ENCODE measurements around the gene VPS8.
"Not testable (repeated sequence)": the region's sequence is repeated elsewhere in the genome, so short reads cannot be mapped to it uniquely, and the experiment has no call there.

VPS8 gene

GRCh38 chr3:184946917-184947316, 135.0 kb downstream of the VPS8 start:
- H3K9me2 ChIP-seq (replicated peaks; ENCODE audit: insufficient read depth, low read length), result no peaks in the 10 kb centered on the region
- H3K9ac ChIP-seq (ENCODE audit: low read length), result no peak overlapping the region
- H3K4me2 ChIP-seq (ENCODE audit: low read depth, low read length, poor library complexity, severe bottlenecking), result no peak overlapping the region
- H3K27me3 ChIP-seq (ENCODE audit: low read length), result no peaks in the 10 kb centered on the region
- no peak overlapping the region for H2AFZ ChIP-seq (ENCODE audit: low read depth, low read length, severe bottlenecking)
- H3F3A ChIP-seq (ENCODE audit: insufficient read depth), result no peaks in the 10 kb centered on the region
- TF ChIP-seq CTCF (IDR thresholded peaks at IDR 0.05; ENCODE audit: insufficient read depth, low read length, poor library complexity, severe bottlenecking) (no peak), EZH2phosphoT487 (conservative IDR thresholded peaks at IDR 0.05; ENCODE audit: low read length) (no peak)
- no peaks in the 10 kb centered on the region for H4K20me1 ChIP-seq (ENCODE audit: low read depth, low read length)
- H3K27ac ChIP-seq (ENCODE audit: low read depth, low read length), result no peak overlapping the region
- no peaks in the 10 kb centered on the region for H3K36me3 ChIP-seq (ENCODE audit: low read length)
- no peak overlapping the region for H3K4me3 ChIP-seq (ENCODE audit: insufficient read depth, low read length, poor library complexity, severe bottlenecking)
- H3K79me2 ChIP-seq (ENCODE audit: insufficient read depth, low read length), result no peaks in the 10 kb centered on the region
- H3K9me3 ChIP-seq (ENCODE audit: insufficient read depth, low read length), result no peaks in the 10 kb centered on the region

GRCh38 chr3:184949251-184949965, 137.4 kb downstream of the VPS8 start:
- no peak overlapping the region for H2AFZ ChIP-seq (ENCODE audit: low read depth, low read length, severe bottlenecking)
- H3K27ac ChIP-seq (ENCODE audit: low read depth, low read length), result no peak overlapping the region
- no peaks in the 10 kb centered on the region for H3K79me2 ChIP-seq (ENCODE audit: insufficient read depth, low read length)
- H3K4me2 ChIP-seq (ENCODE audit: low read depth, low read length, poor library complexity, severe bottlenecking), result no peak overlapping the region
- no peaks in the 10 kb centered on the region for H3K9me2 ChIP-seq (replicated peaks; ENCODE audit: insufficient read depth, low read length)
- no peaks in the 10 kb centered on the region for H3K36me3 ChIP-seq (ENCODE audit: low read length)
- no peaks in the 10 kb centered on the region for H3K9me3 ChIP-seq (ENCODE audit: insufficient read depth, low read length)
- no peak overlapping the region for H3K4me3 ChIP-seq (ENCODE audit: insufficient read depth, low read length, poor library complexity, severe bottlenecking)
- no peak overlapping the region for H3K9ac ChIP-seq (ENCODE audit: low read length)
- H4K20me1 ChIP-seq (ENCODE audit: low read depth, low read length), result no peaks in the 10 kb centered on the region
- H3F3A ChIP-seq (ENCODE audit: insufficient read depth), result no peaks in the 10 kb centered on the region
- H3K27me3 ChIP-seq (ENCODE audit: low read length), result no peaks in the 10 kb centered on the region
- TF ChIP-seq EZH2phosphoT487 (conservative IDR thresholded peaks at IDR 0.05; ENCODE audit: low read length), result no peak
- no peak for TF ChIP-seq CTCF (IDR thresholded peaks at IDR 0.05; ENCODE audit: insufficient read depth, low read length, poor library complexity, severe bottlenecking)

- not testable (repeated sequence) for H3K9me3 ChIP-seq (ENCODE audit: insufficient read depth, low read length); H3K27me3 ChIP-seq (ENCODE audit: low read length); H3K4me3 ChIP-seq (ENCODE audit: insufficient read depth, low read length, poor library complexity, severe bottlenecking); H3K27ac ChIP-seq (ENCODE audit: low read depth, low read length); H3K9me2 ChIP-seq (replicated peaks; ENCODE audit: insufficient read depth, low read length); H2AFZ ChIP-seq (ENCODE audit: low read depth, low read length, severe bottlenecking); H3K79me2 ChIP-seq (ENCODE audit: insufficient read depth, low read length); H3F3A ChIP-seq (ENCODE audit: insufficient read depth); H3K4me2 ChIP-seq (ENCODE audit: low read depth, low read length, poor library complexity, severe bottlenecking); H3K36me3 ChIP-seq (ENCODE audit: low read length); H3K9ac ChIP-seq (ENCODE audit: low read length); H4K20me1 ChIP-seq (ENCODE audit: low read depth, low read length)
Measured at GRCh38 chr3:184950816-184951215, 138.8 kb downstream of the VPS8 start.

GRCh38 chr3:184952671-184953070, 140.7 kb downstream of the VPS8 start:
- no peaks in the 10 kb centered on the region for H3K36me3 ChIP-seq (ENCODE audit: low read length)

More at GRCh38 chr3:184952671-184953070, 140.7 kb downstream of the VPS8 start:
- no peaks in the 10 kb centered on the region for H3K9me2 ChIP-seq (replicated peaks; ENCODE audit: insufficient read depth, low read length)
- TF ChIP-seq CTCF (IDR thresholded peaks at IDR 0.05; ENCODE audit: insufficient read depth, low read length, poor library complexity, severe bottlenecking) (no peak), EZH2phosphoT487 (conservative IDR thresholded peaks at IDR 0.05; ENCODE audit: low read length) (no peak)
- H3K79me2 ChIP-seq (ENCODE audit: insufficient read depth, low read length), result no peaks in the 10 kb centered on the region
- no peak overlapping the region for H3K4me3 ChIP-seq (ENCODE audit: insufficient read depth, low read length, poor library complexity, severe bottlenecking)
- H3K27ac ChIP-seq (ENCODE audit: low read depth, low read length), result no peak overlapping the region
- H4K20me1 ChIP-seq (ENCODE audit: low read depth, low read length), result no peaks in the 10 kb centered on the region
- H3K9ac ChIP-seq (ENCODE audit: low read length), result no peak overlapping the region
- no peaks in the 10 kb centered on the region for H3F3A ChIP-seq (ENCODE audit: insufficient read depth)
- H3K9me3 ChIP-seq (ENCODE audit: insufficient read depth, low read length), result no peaks in the 10 kb centered on the region
- no peak overlapping the region for H3K4me2 ChIP-seq (ENCODE audit: low read depth, low read length, poor library complexity, severe bottlenecking)
- no peak overlapping the region for H2AFZ ChIP-seq (ENCODE audit: low read depth, low read length, severe bottlenecking)
- no peaks in the 10 kb centered on the region for H3K27me3 ChIP-seq (ENCODE audit: low read length)

Data from SU-DHL-6 (cell line).